ENCODE results near the gene KBTBD13.
"Not testable (repeated sequence)": the region's sequence is repeated elsewhere in the genome, so short reads cannot be mapped to it uniquely, and the experiment has no call there.

The KBTBD13 gene

DNA sequence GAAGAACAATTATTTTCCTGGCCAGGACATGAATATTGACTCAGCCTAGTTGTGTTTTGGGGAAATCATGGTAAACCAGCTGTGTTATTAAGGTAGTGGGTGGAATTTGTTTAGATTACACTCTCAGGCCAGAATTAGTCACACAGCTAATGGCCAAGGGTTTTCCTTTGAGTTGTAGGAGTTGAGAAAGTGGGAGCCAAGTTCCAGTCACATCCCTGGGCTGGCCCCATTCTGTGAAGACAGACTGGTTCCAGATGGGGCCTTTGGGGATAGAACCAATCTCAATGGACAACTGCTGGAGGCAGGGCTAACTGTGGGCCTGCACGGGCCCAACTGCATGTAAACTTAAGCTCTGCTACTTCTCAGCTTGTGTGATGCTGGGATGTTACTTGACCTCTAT is 7.4 kb upstream of the KBTBD13 start:
- H3K4me3 ChIP-seq (ENCODE audit: low read depth, low read length): no peak overlapping the region
- no peak for TF ChIP-seq CTCF (IDR thresholded peaks at IDR 0.05; ENCODE audit: low read depth, low read length)

- H3K4me3 ChIP-seq (ENCODE audit: low read depth, low read length): no peak overlapping the region
- no peak for TF ChIP-seq CTCF (IDR thresholded peaks at IDR 0.05; ENCODE audit: low read depth, low read length)
Measured at GRCh38 chr15:65069779-65070546, 6.6 kb upstream of the KBTBD13 start.

DNA sequence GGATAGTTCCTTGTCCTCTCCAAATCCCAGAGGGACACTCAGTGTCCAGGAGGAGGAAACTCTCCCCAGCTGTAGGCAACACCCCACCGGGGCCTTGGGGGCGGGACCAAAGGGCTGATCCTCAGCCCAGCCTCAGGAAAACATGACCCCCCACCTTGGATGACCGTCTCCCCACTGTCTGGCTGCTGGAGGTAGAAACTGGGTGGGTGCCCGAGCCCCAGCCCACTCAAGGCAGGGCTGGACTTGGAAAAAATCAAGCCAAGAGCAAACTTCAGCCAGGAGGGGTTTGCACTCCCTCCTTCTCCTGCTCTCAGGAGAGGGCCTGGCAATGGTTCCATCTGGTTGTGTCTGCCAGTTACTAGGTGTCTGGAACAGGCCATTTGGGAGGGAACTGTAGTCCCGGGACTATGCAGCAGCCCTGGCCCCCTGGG is 5.2 kb upstream of the KBTBD13 start:
- no peak overlapping the region for H3K4me3 ChIP-seq (ENCODE audit: low read depth, low read length)
- no peak for TF ChIP-seq CTCF (IDR thresholded peaks at IDR 0.05; ENCODE audit: low read depth, low read length)

DNA sequence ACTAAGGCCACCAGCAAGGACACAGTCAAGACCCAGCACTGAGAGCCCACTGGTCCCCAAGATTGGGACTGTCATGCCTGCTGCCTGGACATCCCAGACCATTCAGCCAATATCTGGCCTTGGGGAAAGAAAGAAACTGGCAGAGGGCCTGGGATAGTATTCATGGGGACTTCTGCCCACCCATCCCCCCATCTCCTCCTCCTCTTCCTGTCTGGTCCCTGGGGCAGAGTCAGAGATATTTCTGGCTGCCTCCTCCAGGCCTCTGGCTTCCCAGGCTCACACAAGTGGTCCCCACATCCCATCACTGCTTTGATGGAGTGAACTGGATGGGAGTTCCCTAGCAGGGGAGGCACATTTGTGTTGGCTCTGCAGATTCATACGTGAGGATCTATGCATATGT is 4.5 kb upstream of the KBTBD13 start:
- H3K4me3 ChIP-seq (ENCODE audit: low read depth, low read length): no peak overlapping the region
- no peak for TF ChIP-seq CTCF (IDR thresholded peaks at IDR 0.05; ENCODE audit: low read depth, low read length)

DNA sequence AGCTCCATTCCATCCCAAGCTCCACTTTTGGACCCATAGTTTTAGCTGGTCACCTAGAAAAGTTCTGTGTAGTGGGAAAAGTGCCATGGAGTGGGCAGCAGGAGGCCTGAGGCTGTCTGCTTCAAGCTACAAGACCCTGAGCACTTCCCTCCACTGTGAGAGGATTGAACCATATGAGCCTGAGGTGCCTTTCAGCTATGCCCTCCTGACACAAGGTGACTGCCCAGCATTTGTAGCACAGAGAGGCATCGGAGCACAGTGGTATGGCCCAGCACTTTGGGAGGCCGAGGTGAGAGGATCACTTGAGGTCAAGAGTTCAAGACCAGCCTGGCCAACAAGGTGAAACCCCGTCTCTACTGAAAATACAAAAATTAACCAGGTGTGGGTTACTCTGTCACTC is 3.9 kb upstream of the KBTBD13 start:
- no peak for TF ChIP-seq CTCF (IDR thresholded peaks at IDR 0.05; ENCODE audit: low read depth, low read length)

DNA sequence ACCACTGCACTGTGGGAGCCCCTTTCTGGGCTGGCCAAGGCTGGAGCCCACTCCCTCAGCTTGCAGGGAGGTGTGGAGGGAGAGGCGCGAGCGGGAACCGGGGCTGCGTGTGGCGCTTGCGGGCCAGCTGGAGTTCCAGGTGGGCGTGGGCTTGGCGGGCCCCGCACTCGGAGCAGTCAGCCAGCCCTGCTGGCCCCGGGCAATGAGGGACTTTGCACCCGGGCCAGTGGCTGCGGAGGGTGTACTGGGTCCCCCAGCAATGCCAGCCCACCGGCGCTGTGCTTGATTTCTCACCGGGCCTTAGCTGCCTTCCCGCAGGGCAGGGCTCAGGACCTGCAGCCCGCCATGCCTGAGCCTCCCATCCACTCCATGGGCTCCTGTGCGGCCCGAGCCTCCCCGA is 1.6 kb upstream of the KBTBD13 start:
- not testable (repeated sequence) for H3K4me3 ChIP-seq (ENCODE audit: low read depth, low read length)

More for the DNA sequence above, 3.9 kb upstream of the KBTBD13 start:
- H3K4me3 ChIP-seq (ENCODE audit: low read depth, low read length): no peak overlapping the region

- not testable (repeated sequence) for H3K4me3 ChIP-seq (ENCODE audit: low read depth, low read length)
Measured at GRCh38 chr15:65075607-65076395, 745 bp upstream of the KBTBD13 start.

- H3K4me3 ChIP-seq (ENCODE audit: low read depth, low read length): no peak overlapping the region
- no peak for TF ChIP-seq CTCF (IDR thresholded peaks at IDR 0.05; ENCODE audit: low read depth, low read length)
Measured at GRCh38 chr15:65077291-65077980, 890 bp downstream of the KBTBD13 start.
